ENCODE data around the gene UQCC5.

UQCC5 gene

DNA sequence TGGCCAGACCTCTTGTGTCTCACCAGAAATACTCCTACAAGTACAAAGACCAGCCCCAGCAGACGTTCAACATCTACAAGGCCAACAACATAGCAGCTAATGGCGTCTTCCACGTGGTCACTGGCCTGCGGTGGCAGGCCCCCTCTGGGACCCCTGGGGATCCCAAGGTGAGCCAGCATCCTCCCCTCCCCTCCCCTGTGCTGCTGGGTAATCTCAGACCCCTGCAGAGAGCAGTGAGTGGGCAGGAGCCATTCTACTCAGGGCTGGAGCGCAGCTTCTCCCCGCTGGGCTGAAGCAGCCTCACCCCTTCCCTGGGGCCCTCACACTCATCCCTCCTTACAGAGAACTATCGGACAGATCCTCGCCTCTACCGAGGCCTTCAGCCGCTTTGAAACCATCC is 31.4 kb upstream of the UQCC5 start:
- no peak for DNase-seq (ENCODE audit: low spot score)

DNA sequence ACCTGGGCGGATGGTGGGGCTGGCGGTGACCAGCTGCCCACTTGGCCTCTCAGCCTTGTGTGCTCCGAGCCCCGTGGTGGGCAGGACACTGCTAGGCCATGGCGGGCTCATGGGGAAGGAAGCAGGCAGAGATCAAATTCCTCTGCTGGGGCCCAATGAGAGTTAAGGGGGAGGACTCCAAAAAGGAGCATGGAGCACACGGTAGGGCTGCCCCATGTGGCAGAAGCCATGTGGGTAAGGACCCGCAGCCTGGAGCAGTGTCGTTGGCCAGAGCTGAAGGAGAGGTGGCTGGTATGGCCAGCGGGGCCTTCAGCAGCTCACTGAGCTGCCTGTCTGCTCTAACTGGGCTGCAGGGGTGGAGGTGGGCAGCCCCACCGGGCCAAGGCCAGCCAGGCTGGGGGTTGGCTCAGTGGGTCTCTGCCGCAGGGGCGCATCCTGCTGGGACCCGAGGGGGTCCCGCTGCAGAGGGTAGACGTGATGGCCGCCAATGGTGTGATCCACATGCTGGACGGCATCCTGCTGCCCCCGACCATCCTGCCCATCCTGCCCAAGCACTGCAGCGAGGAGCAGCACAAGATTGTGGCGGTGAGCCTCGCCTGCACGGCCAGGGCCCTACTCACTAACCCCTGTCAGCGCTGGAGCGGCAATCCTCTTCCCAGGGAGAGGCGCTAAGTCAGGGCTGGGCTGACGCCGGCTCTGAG is 30.0 kb upstream of the UQCC5 start:
- DNase-seq (ENCODE audit: low spot score) = no peak

DNA sequence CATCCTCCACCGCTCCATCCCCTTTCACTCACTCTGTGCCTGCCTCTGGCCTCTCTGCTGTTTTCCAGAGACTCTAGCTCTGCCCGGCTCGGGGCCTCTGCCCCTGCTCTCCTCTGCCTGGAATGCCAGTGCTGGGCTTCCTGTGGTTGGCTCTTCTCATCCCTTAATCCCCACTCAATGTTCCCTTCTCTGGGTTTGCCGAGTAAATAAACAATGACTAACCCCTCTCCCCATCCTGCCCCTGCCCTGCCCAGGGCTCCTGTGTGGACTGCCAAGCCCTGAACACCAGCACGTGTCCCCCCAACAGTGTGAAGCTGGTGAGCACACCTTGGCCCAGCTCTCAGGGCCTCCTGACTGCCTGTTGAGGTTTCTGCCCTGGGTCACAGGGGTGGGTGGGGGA is 29.0 kb upstream of the UQCC5 start:
- no peak for DNase-seq (ENCODE audit: low spot score)

DNA sequence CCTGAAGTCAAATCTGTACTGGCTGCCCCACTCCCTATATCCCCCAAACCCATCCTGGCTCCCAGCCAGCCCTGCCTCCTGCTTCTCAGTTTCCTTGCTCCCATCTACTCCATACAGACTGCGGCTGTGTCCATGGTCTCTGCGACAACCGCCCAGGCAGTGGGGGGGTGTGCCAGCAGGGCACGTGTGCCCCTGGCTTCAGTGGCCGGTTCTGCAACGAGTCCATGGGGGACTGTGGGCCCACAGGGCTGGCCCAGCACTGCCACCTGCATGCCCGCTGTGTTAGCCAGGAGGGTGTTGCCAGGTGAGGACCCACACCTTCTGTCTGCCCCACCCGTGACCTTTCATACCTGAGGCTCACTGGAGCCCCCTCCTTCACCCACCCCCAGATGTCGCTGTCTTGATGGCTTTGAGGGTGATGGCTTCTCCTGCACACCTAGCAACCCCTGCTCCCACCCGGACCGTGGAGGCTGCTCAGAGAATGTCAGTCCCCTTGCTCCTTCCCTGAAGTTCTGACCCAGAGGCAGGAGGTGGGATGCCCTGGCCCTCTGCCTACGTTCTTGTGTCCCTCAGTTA is 26.6 kb upstream of the UQCC5 start:
- DNase-seq (ENCODE audit: low spot score) = no peak

- DNase-seq (ENCODE audit: low spot score) = no peak
Observed at GRCh38 chr3:52511509-52511908, 24.9 kb upstream of the UQCC5 start.

- DNase-seq (ENCODE audit: low spot score) = no peak
Observed at GRCh38 chr3:52512105-52512504, 24.3 kb upstream of the UQCC5 start.

DNA sequence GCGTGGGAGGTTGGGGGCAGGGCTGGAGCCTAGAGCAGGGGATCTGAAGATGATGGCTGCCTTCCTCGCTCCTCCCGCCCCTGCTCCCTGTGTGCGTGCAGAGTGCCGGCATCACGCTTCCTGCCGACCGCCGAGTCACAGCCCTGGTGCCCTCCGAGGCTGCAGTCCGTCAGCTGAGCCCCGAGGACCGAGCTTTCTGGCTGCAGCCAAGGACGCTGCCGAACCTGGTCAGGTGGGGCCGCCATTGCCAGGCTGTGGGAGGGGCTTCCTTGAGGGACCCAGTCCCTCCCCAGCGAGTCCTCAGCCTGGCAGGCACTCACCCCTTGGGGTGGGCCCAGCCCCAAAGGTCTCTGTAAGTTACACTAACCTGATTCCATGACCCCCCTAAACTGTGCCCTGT is 23.7 kb upstream of the UQCC5 start:
- no peak for DNase-seq (ENCODE audit: low spot score)

GRCh38 chr3:52513281-52513680 is 23.1 kb upstream of the UQCC5 start:
- no peak for DNase-seq (ENCODE audit: low spot score)

DNA sequence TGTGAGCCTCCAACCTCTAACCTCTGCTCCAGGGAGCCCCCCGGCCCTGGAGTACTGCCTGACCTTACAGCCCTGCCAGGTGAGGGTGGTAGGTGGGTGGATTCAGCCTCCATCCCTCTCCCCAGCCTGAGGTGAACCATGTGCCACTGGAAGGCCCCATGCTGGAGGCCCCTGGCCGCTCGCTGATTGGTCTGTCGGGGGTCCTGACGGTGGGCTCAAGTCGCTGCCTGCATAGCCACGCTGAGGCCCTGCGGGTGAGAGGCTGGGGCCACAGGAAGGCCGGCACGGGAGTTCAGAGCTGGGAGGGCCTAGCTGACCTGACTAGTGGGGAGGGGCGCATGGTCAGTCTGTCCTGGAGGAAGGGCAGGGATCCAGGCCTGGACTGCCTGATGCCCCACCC is 21.8 kb upstream of the UQCC5 start:
- no peak for DNase-seq (ENCODE audit: low spot score)

- DNase-seq (ENCODE audit: low spot score) = no peak
Observed at GRCh38 chr3:52515192-52515591, 21.2 kb upstream of the UQCC5 start.

DNA sequence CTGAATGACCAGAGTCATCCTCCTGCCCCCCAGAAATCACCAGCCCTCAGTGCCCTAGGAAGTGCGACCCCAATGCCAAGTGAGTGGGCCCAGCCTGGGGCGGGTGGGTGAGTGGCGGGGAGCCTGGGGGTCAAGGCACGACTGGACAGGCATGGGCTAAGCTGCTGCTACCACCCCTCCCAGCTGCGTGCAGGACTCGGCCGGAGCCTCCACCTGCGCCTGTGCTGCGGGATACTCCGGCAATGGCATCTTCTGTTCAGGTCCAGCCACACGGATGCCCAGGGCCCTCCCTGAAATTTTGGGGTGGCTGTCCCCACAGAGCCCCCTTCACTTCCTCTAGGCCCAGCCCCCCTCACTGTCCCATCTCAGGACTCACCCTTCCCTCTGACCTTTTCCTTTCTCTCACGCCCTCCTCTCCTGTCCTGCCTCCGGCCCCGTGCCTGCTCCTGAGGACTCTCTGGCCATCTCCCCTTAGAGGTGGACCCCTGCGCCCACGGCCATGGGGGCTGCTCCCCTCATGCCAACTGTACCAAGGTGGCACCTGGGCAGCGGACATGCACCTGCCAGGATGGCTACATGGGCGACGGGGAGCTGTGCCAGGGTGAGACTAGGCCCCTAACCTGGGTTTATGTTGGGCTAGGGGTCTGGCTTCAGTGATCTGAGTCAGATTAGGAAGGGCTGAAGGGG is 19.8 kb upstream of the UQCC5 start:
- no peak for DNase-seq (ENCODE audit: low spot score)

- DNase-seq (ENCODE audit: low spot score) = no peak
Observed at GRCh38 chr3:52517796-52518722, 18.3 kb upstream of the UQCC5 start.

DNA sequence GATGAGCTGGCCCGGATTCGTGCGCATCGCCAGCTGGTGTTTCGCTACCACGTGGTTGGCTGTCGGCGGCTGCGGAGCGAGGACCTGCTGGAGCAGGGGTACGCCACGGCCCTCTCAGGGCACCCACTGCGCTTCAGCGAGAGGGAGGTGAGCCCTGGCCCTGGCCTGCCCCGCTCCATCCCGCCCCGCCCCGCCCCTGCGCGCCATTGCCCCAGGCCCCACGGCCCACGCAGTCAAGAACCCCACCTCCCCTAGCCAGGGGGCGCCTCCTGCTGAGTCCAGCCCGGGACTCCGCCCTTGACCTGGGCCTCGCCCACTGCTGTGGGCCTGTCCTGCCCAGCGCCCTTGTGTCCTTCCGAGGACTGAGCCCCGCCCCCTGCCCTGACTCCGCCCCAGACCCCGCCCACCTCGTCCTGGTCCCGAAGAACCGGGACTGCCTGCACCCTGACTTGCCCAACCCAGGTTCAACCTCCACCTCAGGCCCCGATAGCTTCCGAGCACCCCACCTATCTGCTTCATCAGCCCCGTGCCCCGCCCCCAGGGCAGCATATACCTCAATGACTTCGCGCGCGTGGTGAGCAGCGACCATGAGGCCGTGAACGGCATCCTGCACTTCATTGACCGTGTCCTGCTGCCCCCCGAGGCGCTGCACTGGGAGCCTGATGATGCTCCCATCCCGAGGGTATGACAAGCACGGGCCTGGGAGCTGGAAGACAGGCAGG is 17.5 kb upstream of the UQCC5 start:
- DNase-seq (ENCODE audit: low spot score) = no peak

DNA sequence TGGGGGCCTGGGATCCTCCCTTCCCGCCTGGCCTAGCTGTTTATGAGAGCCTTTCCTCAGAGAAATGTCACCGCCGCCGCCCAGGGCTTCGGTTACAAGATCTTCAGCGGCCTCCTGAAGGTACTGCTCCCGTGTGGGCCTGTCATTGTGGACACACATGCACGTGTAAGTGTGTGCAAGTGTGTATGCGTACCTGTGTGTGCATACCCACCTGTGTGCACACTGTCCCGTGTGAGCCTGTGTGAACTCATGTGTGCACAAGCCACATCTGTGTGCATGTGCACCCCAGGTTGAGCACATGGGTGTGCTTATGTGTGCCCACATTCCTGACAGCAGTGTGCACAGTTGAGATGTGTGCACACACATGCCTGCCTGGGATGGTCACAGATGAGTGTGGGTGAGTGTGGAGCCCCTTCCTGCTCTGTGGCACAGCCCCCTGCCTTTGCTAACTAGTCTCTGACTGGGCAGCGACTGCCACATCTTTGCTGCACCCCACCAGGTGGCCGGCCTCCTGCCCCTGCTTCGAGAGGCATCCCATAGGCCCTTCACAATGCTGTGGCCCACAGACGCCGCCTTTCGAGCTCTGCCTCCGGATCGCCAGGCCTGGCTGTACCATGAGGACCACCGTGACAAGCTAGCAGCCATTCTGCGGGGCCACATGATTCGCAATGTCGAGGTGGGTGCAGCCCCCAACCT is 16.8 kb upstream of the UQCC5 start:
- DNase-seq (ENCODE audit: low spot score) = no peak

DNA sequence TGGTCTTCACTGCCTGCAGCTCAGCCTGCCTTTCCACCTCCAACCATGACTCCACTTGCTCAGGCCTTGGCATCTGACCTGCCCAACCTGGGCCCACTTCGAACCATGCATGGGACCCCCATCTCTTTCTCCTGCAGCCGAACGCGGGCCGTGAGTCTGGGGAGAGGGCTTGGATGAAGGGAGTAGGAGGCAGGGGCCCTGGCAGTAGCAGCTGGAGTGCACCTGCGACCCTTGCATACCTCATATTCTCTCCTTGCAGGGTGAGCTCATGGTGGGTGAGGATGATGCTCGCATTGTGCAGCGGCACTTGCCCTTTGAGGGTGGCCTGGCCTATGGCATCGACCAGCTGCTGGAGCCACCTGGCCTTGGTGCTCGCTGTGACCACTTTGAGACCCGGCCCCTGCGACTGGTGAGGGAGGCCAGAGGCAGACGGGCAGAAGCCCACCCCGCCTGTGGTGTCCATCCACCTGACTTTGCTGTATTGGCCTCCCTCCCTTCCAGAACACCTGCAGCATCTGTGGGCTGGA is 16.2 kb upstream of the UQCC5 start:
- DNase-seq (ENCODE audit: low spot score) = no peak

- DNase-seq (ENCODE audit: low spot score) = no peak
Observed at GRCh38 chr3:52520716-52521487, 15.5 kb upstream of the UQCC5 start.

DNA sequence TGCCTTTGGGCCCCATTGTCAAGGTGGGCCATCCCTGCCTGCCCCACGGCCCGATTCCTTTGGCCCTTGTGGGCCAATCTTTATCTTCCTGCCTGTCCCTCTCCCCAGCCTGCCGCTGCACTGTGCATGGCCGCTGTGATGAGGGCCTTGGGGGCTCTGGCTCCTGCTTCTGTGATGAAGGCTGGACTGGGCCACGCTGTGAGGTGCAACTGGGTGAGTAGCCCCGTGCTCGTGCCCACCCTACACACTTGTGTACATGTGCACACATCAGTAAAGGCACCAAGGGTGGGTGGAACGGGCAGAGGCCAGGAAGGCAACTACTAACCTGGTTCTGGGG is 14.9 kb upstream of the UQCC5 start:
- DNase-seq (ENCODE audit: low spot score) = no peak

- no peak for DNase-seq (ENCODE audit: low spot score)
Observed at GRCh38 chr3:52521881-52522650, 14.3 kb upstream of the UQCC5 start.

- DNase-seq (ENCODE audit: low spot score) = no peak
Observed at GRCh38 chr3:52522651-52523251, 13.7 kb upstream of the UQCC5 start.

All from pons (tissue), 1 donor.